Suppressor macrophage treated with lipopolysaccharide for 1 hour (primary cell): ENCODE results near the gene PAMR1.
"Not testable (repeated sequence)": the region's sequence is repeated elsewhere in the genome, so short reads cannot be mapped to it uniquely, and the experiment has no call there.

Experiments
- DNase-seq, 3 donors: peaks; one replicate each; pipeline ENCODE4 v3.0.0-alpha.2; 2020 to 2022

The PAMR1 gene

DNA sequence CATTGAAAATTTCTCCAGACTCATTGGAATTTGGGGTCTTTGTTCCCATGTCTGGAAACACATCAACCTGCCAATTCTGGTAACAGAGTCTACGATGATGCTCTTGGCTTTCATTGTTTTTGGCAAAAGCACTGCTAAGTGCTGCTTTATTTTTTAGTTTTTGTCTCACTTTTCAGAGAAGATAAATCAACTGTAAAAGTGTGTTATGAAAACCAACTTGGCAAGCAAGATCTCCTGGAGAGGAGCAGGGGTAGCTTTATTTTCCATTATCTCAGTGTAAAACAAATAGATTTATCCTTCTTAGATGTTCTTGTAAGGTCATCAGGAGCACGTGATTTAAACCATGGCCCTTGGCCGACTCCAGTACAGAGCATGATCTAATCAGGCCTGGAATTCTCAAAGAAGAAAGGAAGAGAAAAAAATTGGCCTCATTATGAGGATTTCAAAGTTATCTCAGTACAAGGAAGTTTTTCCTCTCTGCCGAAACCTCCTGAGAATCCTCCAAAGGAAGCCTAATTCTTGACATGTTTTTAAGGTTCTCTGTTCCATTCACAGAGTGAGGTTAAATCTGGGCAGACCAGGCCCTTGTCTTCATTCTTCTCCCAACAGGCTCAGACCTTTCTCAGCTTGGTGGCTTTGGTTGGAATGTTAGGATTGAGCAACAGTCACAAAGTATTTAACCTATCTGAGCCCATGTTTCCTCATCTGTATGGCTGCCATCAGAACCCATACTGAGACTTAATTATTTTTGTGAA, 16.4 kb upstream of the PAMR1 start:
- DNase-seq, result no peak

DNA sequence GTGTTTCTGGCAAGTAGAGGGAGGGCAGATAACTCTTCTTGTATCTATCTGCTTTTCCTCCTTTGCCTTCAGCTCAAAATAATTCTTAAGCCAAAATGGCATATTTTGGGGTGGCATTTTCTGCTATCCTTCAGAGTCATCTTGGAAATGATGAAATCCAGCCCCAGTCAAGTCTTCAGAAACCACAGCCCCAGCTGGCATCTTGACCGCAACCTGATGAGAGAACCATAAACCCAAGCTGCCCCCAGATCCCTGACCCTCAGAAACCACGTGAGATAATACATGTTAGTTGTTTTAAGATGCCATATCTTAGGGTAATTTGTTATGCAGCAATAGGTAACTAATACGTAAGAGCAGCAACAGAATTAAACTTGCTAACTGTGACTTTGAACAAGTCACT, 15.1 kb upstream of the PAMR1 start:
- DNase-seq, result no peak

DNA sequence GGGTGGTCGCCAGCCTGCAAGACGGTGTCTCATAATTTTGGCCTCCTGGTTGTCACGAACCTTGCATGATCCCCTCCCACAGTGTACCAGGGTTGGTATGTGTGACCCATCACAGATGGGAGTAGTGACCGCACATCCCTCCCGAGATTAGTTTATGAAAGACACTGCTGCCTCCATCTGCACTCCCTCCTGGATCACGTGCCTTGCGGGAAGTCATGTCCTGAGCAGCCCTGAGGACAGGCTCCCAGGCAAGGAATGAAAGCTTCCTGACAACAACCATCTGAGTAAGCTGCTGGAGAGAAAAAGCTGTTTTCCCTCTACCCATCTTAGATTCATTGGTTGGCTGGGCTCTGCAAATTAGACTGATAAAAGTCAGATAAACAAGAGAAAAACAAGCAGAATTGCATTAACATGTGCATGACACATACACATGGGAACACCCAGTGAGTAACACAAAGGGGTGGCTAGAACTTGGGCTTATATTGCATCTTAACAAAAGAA, 14.4 kb upstream of the PAMR1 start:
- peak; percentile 20 to 36 (median 23) for DNase-seq

- no peak for DNase-seq
Measured at GRCh38 chr11:35539256-35539655, 13.8 kb upstream of the PAMR1 start.

DNA sequence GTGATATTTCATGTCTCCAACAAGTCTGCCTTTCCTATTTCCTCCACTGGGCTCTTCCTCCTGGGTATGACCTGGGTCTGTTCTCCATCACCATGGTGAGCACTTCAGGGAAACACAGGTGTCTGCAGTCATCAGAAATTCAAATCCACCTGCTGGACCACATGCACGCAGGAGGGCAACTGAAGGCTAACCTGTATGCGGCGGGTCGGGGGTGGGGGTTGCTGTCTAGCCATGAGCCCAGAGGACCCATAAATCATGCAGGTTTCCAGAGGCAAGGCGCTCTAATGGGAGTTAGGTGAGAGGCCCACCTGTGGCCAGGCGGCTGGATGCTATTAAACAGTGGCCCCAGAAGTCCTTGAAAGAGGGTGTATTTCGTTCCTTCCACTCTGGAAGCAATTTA, 11.1 kb upstream of the PAMR1 start:
- DNase-seq, result no peak

- DNase-seq, result no peak
Measured at GRCh38 chr11:35531246-35531645, 5.8 kb upstream of the PAMR1 start.

GRCh38 chr11:35529971-35530495, 4.6 kb upstream of the PAMR1 start:
- DNase-seq, result no peak

DNA sequence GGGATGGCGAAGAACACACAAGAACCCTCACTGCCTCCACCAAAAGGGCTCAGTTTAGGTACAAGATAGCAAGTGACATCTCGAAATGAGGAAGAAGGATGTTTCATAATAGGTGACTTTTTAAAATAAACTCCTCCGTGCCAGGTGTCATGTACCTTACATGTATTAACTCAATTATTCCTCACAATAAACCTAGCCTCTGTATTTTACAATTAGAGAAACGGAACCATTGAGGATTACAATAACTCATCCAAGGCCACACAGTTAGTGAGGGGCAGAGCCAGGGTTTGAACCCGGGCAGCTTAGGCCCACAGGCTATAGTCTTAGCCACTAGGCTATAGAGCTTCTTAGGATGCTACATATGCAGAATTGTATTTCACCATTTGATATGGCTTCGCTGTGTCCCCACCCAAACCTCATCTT, 965 bp upstream of the PAMR1 start:
- DNase-seq, result no peak

DNA sequence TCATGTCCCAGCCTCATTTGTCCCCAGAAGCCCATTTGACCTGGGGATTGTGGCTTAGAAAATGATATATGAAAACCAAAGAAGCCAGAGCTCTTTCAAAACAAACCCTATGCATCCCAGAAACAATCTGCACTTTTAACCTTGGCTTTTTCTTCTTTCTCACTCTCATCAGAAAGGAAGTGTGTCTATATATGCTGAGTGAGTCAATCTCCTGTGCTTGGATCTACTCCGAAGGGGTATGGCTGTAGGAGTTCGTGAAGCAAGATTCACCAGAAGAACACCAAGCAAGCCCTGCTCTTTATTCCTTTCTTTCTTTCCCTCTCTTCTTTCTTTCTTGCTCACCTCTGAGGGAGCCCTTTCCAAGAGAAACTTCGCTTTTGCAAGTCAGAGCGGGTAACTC, 636 bp downstream of the PAMR1 start:
- DNase-seq, result no peak

DNA sequence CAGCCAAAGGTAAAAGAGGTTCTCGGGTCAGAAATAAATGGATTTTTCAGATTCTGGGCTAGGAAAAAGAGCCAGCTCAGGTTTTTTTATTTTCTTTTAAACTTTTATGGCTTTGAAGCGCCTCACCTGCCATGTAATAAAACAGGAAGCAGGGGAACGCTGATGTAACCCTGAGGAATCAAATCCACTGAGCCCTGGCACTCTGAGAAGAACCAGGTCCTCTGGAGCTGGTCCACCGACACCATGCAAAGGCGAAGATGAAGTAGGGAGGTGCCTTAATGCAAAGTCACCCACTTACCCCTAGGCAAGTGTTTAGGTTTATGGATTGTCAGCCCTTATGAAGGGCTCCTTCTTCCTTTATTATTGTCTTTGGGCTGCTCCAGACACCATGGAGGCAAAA, 1.6 kb downstream of the PAMR1 start:
- no peak for DNase-seq

DNA sequence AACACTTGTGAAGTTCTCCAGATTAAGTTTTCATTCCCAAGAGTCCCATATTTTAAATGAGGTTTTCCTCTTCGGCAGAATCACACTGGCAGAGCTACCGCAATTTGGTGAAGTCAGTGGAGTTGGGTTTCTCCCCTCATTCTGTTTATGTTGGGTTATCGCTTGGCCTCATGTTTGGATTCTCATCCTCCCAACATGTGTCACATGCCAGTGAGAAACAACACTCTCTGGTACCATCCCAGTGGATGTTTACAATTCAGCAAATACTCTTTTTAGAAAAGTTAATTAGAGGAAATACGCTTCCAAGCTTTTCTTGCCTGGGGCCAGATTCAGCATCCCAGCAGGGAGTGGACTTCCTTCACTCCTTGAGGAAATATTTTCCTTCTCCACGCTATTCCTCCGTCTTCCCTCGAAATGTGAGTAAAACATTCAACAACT, 2.1 kb downstream of the PAMR1 start:
- no peak for DNase-seq

DNA sequence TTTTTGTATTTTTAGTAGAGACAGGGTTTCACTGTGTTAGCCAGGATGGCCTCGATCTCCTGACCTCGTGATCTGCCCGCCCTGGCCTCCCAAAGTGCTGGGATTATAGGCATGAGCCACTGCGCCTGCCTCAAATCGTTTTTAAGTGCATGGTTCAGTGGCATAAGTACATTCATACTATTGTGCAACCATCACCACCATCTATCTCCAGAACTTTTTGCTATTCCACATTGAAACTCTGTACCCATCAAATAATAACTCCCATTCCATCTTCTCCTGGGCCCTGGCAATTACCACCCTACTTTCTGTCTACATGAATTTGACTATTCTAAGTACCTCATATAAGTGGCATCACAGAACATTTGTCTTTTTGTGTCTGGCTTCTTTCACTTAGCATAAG, 3.3 kb downstream of the PAMR1 start:
- not testable (repeated sequence) for DNase-seq

GRCh38 chr11:35520376-35520775, 5.0 kb downstream of the PAMR1 start:
- DNase-seq, result no peak

- DNase-seq, result no peak
Measured at GRCh38 chr11:35518766-35519165, 6.7 kb downstream of the PAMR1 start.

- DNase-seq, result no peak
Measured at GRCh38 chr11:35517481-35517880, 7.9 kb downstream of the PAMR1 start.

DNA sequence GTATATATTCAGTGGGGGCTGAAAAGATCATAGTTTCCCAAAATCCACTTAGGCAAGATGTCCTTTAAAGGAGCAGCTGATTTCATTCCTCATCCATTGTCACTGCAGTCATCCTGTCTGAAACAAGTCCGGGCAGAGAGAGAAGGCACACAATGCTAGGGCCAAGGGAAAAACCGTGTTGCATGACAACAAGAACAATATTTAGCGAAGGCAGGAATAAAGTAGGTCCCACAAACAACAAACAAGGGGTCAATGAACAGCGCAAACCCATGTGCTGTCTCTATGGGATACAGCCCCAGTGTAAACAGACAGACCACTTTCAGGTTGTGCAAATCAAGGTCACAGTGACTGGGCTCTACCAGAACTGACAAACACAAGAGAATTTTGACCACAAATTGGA, 9.0 kb downstream of the PAMR1 start:
- DNase-seq, result no peak

GRCh38 chr11:35515224-35515623, 10.2 kb downstream of the PAMR1 start:
- DNase-seq, result peak in 1 of 3 donors; percentile 16

- no peak for DNase-seq
Measured at GRCh38 chr11:35514481-35514880, 10.9 kb downstream of the PAMR1 start.

GRCh38 chr11:35511666-35512065, 13.8 kb downstream of the PAMR1 start:
- no peak for DNase-seq

- peak; percentile 7 to 30 (median 21) for DNase-seq
Measured at GRCh38 chr11:35507688-35508087, 17.7 kb downstream of the PAMR1 start.

GRCh38 chr11:35501776-35502175, 23.6 kb downstream of the PAMR1 start:
- peak in 1 of 3 donors; percentile 15 for DNase-seq

DNA sequence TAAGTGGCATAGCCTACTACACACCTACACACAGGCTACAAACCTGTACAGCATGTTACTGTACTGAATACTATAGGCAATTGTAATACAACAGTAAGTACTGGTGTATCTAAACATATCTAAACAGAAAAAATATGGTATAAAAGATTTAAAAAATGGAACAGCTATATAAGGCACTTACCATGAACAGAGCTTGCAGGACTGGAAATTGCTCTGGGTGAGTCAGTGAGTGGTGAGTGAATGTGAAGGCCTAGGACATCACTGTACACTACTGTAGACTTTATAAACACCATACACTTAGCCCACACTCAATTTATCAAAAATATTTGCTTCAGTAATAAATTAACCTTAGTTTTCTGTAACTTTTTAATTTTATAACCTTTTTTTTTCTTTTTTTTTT, 24.7 kb downstream of the PAMR1 start:
- peak in 1 of 3 donors; percentile 3 for DNase-seq

- no peak for DNase-seq
Measured at GRCh38 chr11:35496416-35496815, 29.0 kb downstream of the PAMR1 start.

DNA sequence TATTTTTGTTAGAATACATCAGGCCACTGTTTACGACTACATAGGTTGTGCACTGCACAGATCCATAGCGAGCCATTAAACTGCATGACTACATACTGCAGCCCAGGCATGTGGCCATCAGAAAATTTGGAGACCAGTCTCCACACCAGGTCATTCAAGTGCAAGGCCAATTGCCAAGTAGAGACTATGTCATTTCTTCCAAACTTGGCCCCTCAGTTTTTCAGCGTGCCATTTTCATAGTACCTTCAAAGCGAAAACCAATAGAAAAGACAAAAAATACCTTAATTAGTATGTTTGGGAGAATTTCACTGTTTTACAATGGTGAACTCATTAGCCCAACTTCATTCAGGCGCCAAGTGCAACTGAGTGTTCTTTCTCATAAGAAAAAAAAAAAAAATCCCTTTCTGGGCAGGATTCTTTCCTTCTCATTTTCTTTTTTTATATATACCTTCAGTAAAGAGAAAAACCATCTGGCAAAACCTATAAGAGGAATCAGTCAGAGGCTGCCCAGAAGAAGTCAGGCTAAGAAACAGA, 30.4 kb downstream of the PAMR1 start:
- no peak for DNase-seq
